Mucosa of rectum (tissue), 2 donors: Measurements from ENCODE around the gene CDKAL1.

Source experiments
- H3K27ac ChIP-seq, 2 donors: one replicate each; pipeline ENCODE4 v1.7.0; 2013; ENCODE audit warnings: inconsistent platforms in 2 of 2, low read depth in 2 of 2, low read length in 2 of 2
- H3K27me3 ChIP-seq, 2 donors: one replicate each; pipeline ENCODE4 v1.7.0; 2013; ENCODE audit warnings: low read length in 2 of 2; ENCODE audit not compliant: control insufficient read depth in 2 of 2, insufficient read depth in 2 of 2
- H3K36me3 ChIP-seq, 2 donors: one replicate each; pipeline ENCODE4 v1.7.0; 2013; ENCODE audit warnings: low read length in 2 of 2; ENCODE audit not compliant: control insufficient read depth in 2 of 2, insufficient read depth in 2 of 2
- H3K4me1 ChIP-seq, 2 donors: one replicate each; pipeline ENCODE4 v1.7.0; 2013; ENCODE audit warnings: low read length in 2 of 2, mild to moderate bottlenecking in 1 of 2; ENCODE audit not compliant: control insufficient read depth in 2 of 2, insufficient read depth in 2 of 2
- H3K4me3 ChIP-seq, 2 donors: one replicate each; pipeline ENCODE4 v1.7.0; 2013; ENCODE audit warnings: low read length in 2 of 2
- H3K9ac ChIP-seq, 2 donors: one replicate each; pipeline ENCODE4 v1.7.0; 2013; ENCODE audit warnings: low read length in 2 of 2, low read depth in 1 of 2, mild to moderate bottlenecking in 1 of 2
- H3K9me3 ChIP-seq, 2 donors: one replicate each; pipeline ENCODE4 v1.7.0; 2013; ENCODE audit warnings: low read length in 2 of 2; ENCODE audit not compliant: control insufficient read depth in 2 of 2
- donor health status: healthy.
- donor health status: Normal muscosa, but diverticular disease.

CDKAL1 gene

GRCh38 chr6:21180800-21181337 is 646.6 kb downstream of the CDKAL1 start:
- no peaks in the 10 kb centered on the region for H3K4me1 ChIP-seq
- H3K9me3 ChIP-seq, result no peaks in the 10 kb centered on the region
- H3K27me3 ChIP-seq, result no peaks in the 10 kb centered on the region
- H3K36me3 ChIP-seq, result no peaks in the 10 kb centered on the region
- no peak overlapping the region for H3K27ac ChIP-seq
- no peak overlapping the region for H3K4me3 ChIP-seq
- H3K9ac ChIP-seq, result no peak overlapping the region

GRCh38 chr6:21181866-21182265 is 647.6 kb downstream of the CDKAL1 start:
- Histone ChIP-seq H3K36me3 (no peaks in the 10 kb centered on the region), H3K4me3 (no peak overlapping the region), H3K4me1 (no peaks in the 10 kb centered on the region), H3K27ac (no peak overlapping the region), H3K27me3 (no peaks in the 10 kb centered on the region), H3K9me3 (no peaks in the 10 kb centered on the region), H3K9ac (no peak overlapping the region)

GRCh38 chr6:21182589-21182988 is 648.3 kb downstream of the CDKAL1 start:
- H3K27me3 ChIP-seq, result no peaks in the 10 kb centered on the region
- H3K9me3 ChIP-seq, result no peaks in the 10 kb centered on the region
- no peak overlapping the region for H3K9ac ChIP-seq
- no peaks in the 10 kb centered on the region for H3K4me1 ChIP-seq
- no peaks in the 10 kb centered on the region for H3K36me3 ChIP-seq
- H3K27ac ChIP-seq, result no peak overlapping the region
- no peak overlapping the region for H3K4me3 ChIP-seq

- Histone ChIP-seq H3K4me1 (no peaks in the 10 kb centered on the region), H3K27me3 (no peaks in the 10 kb centered on the region), H3K4me3 (no peak overlapping the region), H3K9ac (no peak overlapping the region), H3K9me3 (no peaks in the 10 kb centered on the region), H3K27ac (no peak overlapping the region), H3K36me3 (no peaks in the 10 kb centered on the region)
Observed at GRCh38 chr6:21185861-21186478, 651.7 kb downstream of the CDKAL1 start.

GRCh38 chr6:21186479-21187055 is 652.3 kb downstream of the CDKAL1 start:
- Histone ChIP-seq H3K9me3 (no peaks in the 10 kb centered on the region), H3K4me1 (no peaks in the 10 kb centered on the region), H3K4me3 (no peak overlapping the region), H3K36me3 (no peaks in the 10 kb centered on the region), H3K27me3 (no peaks in the 10 kb centered on the region), H3K9ac (no peak overlapping the region), H3K27ac (no peak overlapping the region)

GRCh38 chr6:21187485-21187884 is 653.2 kb downstream of the CDKAL1 start:
- Histone ChIP-seq H3K27me3 (no peaks in the 10 kb centered on the region), H3K4me3 (no peak overlapping the region), H3K9me3 (no peaks in the 10 kb centered on the region), H3K9ac (no peak overlapping the region), H3K4me1 (no peaks in the 10 kb centered on the region), H3K27ac (no peak overlapping the region), H3K36me3 (no peaks in the 10 kb centered on the region)

GRCh38 chr6:21188505-21189223 is 654.4 kb downstream of the CDKAL1 start:
- Histone ChIP-seq H3K9ac (no peak overlapping the region), H3K9me3 (no peaks in the 10 kb centered on the region), H3K4me3 (no peak overlapping the region), H3K36me3 (no peaks in the 10 kb centered on the region), H3K4me1 (no peaks in the 10 kb centered on the region), H3K27me3 (no peaks in the 10 kb centered on the region), H3K27ac (no peak overlapping the region)

- Histone ChIP-seq H3K9ac (no peak overlapping the region), H3K27ac (no peak overlapping the region), H3K4me3 (no peak overlapping the region), H3K27me3 (no peaks in the 10 kb centered on the region), H3K9me3 (no peaks in the 10 kb centered on the region), H3K36me3 (no peaks in the 10 kb centered on the region), H3K4me1 (no peaks in the 10 kb centered on the region)
Observed at GRCh38 chr6:21189759-21190158, 655.5 kb downstream of the CDKAL1 start.

- H3K27ac ChIP-seq, result no peak overlapping the region
- no peak overlapping the region for H3K9ac ChIP-seq
- no peaks in the 10 kb centered on the region for H3K36me3 ChIP-seq
- no peaks in the 10 kb centered on the region for H3K9me3 ChIP-seq
- H3K4me3 ChIP-seq, result peak overlapping the region in 1 of 2 donors; percentile 41
- no peaks in the 10 kb centered on the region for H3K4me1 ChIP-seq
- no peaks in the 10 kb centered on the region for H3K27me3 ChIP-seq
Observed at GRCh38 chr6:21190701-21191100, 656.4 kb downstream of the CDKAL1 start.

GRCh38 chr6:21193790-21194475 is 659.7 kb downstream of the CDKAL1 start:
- Histone ChIP-seq H3K4me1 (no peaks in the 10 kb centered on the region), H3K27ac (no peak overlapping the region), H3K36me3 (no peaks in the 10 kb centered on the region)

More at GRCh38 chr6:21193790-21194475, 659.7 kb downstream of the CDKAL1 start:
- Histone ChIP-seq H3K4me3 (no peak overlapping the region), H3K27me3 (no peaks in the 10 kb centered on the region), H3K9me3 (no peaks in the 10 kb centered on the region), H3K9ac (no peak overlapping the region)
